ENCODE measurements around the gene ACTR5. TPM values are rescaled to one million over a fixed set of nuclear protein-coding genes. Genes with fewer than 3 reads are reported as not detected.

The ACTR5 gene
- total and polyA plus RNA-seq, 2 of the 13 experiments (the other 11 are each of a cell fraction or from before 2014, with no cell fraction given): 19.5 to 20.5 TPM

DNA sequence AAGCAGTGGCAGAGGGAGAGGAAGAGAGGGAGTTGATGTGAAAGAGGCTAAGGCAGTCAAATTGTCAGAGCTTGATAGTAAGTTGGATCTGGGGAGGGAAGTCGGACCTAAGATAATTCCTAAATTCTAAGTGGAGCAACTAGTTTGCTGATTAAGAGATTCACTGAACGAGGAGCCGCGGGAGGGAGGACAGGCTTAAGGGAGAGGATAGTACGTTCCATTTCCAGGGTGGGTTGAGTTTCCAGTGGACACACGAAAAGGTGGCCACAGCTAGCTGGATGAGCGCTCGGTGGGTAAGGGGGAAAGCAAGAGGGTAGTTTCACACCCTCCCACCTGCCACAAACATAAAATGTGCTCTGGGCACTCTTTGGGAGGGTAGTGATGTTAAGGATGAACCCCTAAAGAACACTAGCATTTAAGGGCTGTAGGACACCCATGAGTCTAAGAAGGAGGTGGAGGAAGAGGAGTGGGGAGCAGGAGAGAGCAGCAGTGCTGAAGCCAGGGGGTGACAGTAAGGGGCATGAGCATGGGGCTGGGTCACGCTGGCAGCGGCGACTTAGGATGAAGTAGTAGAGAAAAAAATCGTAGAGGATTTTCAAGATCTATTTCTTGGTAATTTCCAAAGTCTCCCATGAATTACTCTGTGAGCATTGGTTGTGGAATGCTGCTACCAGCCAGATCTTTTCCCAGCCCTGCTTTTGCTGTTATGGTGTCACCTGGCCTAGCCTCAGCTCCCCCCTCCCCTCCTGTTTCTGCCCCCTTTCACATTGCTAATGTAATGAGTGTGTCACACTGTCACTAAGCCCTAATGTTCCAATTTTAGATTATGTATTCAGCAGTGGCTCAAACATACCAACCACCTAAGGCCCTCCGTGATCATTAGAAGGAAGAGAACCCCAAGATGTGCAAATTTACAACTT is 21.4 kb downstream of the ACTR5 start:
- no peak for FAIRE-seq

More for the DNA sequence above, 21.4 kb downstream of the ACTR5 start:
- POLR2A ChIA-PET: no interaction called here
- DNase-seq (ENCODE audit: low spot score) (no peak), ATAC-seq (no peak)
- Histone ChIP-seq H3K4me1 (ENCODE audit: insufficient read depth, low read length) (peaks cover 8% of the 10 kb centered on the region), H3K9ac (ENCODE audit: insufficient read depth, low read depth, low read length) (no peak overlapping the region), H2AFZ (ENCODE audit: low read length) (no peak overlapping the region), H3K4me2 (ENCODE audit: low read depth, low read length) (no peak overlapping the region), H3K27me3 (ENCODE audit: control insufficient read depth in 1 of 2, insufficient read depth in 2 of 2, low read length in 2 of 2) (no peaks in the 10 kb centered on the region), H3K27ac (ENCODE audit: extremely low read length, insufficient read depth, low read length) (no peak overlapping the region), H3K36me3 (replicated peaks in 1 of 2; ENCODE audit: control insufficient read depth in 1 of 2, insufficient read depth in 2 of 2, low read length in 2 of 2) (peaks cover 22 to 84% of the 10 kb centered on the region in 2 experiments), H3K79me2 (ENCODE audit: insufficient read depth, low read length) (no peaks in the 10 kb centered on the region), H4K20me1 (ENCODE audit: insufficient read depth, low read length) (no peaks in the 10 kb centered on the region), H3K9me3 (ENCODE audit: low read length) (no peaks in the 10 kb centered on the region), H3K4me3 (replicated peaks in 1 of 3; ENCODE audit: insufficient read depth in 1 of 3, low read depth in 2 of 3, low read length in 3 of 3) (no peak overlapping the region)
- TF ChIP-seq ZNF510 (CRISPR knock-in tag; IDR thresholded peaks at IDR 0.05; ENCODE audit: low read depth) (no peak), KMT2A (CRISPR knock-in tag; IDR thresholded peaks at IDR 0.05) (no peak), ZNF703 (CRISPR knock-in tag; IDR thresholded peaks at IDR 0.05; ENCODE audit: borderline replicate concordance) (no peak), ZNF234 (CRISPR knock-in tag; conservative IDR thresholded peaks at IDR 0.05) (no peak), ZNF331 (CRISPR knock-in tag; IDR thresholded peaks at IDR 0.05) (no peak), HOXD1 (CRISPR knock-in tag; IDR thresholded peaks at IDR 0.05) (no peak), MAFF (IDR thresholded peaks at IDR 0.05; ENCODE audit: low read depth, low read length) (no peak), RFXAP (CRISPR knock-in tag; IDR thresholded peaks at IDR 0.05; ENCODE audit: borderline replicate concordance) (no peak), GTF2F1 (IDR thresholded peaks at IDR 0.05; ENCODE audit: low read length) (no peak), CCDC6 (CRISPR knock-in tag; IDR thresholded peaks at IDR 0.05) (no peak)
- TF ChIP-seq, protein P1, sequence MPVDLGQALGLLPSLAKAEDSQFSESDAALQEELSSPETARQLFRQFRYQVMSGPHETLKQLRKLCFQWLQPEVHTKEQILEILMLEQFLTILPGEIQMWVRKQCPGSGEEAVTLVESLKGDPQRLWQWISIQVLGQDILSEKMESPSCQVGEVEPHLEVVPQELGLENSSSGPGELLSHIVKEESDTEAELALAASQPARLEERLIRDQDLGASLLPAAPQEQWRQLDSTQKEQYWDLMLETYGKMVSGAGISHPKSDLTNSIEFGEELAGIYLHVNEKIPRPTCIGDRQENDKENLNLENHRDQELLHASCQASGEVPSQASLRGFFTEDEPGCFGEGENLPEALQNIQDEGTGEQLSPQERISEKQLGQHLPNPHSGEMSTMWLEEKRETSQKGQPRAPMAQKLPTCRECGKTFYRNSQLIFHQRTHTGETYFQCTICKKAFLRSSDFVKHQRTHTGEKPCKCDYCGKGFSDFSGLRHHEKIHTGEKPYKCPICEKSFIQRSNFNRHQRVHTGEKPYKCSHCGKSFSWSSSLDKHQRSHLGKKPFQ (CRISPR knock-in tag; IDR thresholded peaks at IDR 0.05; ENCODE audit: insufficient replicate concordance): no peak
- TF ChIP-seq, protein P2, sequence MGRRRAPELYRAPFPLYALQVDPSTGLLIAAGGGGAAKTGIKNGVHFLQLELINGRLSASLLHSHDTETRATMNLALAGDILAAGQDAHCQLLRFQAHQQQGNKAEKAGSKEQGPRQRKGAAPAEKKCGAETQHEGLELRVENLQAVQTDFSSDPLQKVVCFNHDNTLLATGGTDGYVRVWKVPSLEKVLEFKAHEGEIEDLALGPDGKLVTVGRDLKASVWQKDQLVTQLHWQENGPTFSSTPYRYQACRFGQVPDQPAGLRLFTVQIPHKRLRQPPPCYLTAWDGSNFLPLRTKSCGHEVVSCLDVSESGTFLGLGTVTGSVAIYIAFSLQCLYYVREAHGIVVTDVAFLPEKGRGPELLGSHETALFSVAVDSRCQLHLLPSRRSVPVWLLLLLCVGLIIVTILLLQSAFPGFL (CRISPR knock-in tag; IDR thresholded peaks at IDR 0.05): no peak
- WGBS (ENCODE audit: low lambda C conversion rate): 97% methylated on average over 13 of the region's 13 CpGs
- intact Hi-C loops (cut with micrococcal nuclease; ENCODE audit: unreplicated experiment): no loop called here
- CTCF ChIA-PET (ENCODE audit: low intra/inter-chr PET ratio, low total read pairs): no interaction called here
- BruUV-seq (replicated peaks): no TSS peak
- in situ Hi-C loops (cut with HindIII; ENCODE audit: extremely low pct_ligation_motif_present, low pct_unique_long_range_greater_than_20kb): no loop called here
